Inflammatory macrophage treated with lipopolysaccharide for 4 hours (primary cell): ENCODE measurements around the gene FBN2.

Source experiments
- DNase-seq: peaks from one replicate; pipeline ENCODE4 v3.0.0-alpha.2; 2020

FBN2 gene

GRCh38 chr5:128237546-128237945, 300.5 kb downstream of the FBN2 start:
- DNase-seq = no peak

- no peak for DNase-seq
Measured at GRCh38 chr5:128237000-128237399, 301.0 kb downstream of the FBN2 start.

- no peak for DNase-seq
Measured at GRCh38 chr5:128236334-128236733, 301.7 kb downstream of the FBN2 start.

GRCh38 chr5:128234928-128235641, 303.0 kb downstream of the FBN2 start:
- no peak for DNase-seq

- DNase-seq = no peak
Measured at GRCh38 chr5:128228521-128228920, 309.5 kb downstream of the FBN2 start.

- DNase-seq = no peak
Measured at GRCh38 chr5:128228008-128228407, 310.0 kb downstream of the FBN2 start.

- DNase-seq = no peak
Measured at GRCh38 chr5:128225245-128226030, 312.6 kb downstream of the FBN2 start.

GRCh38 chr5:128224336-128224735, 313.7 kb downstream of the FBN2 start:
- no peak for DNase-seq

- no peak for DNase-seq
Measured at GRCh38 chr5:128220841-128221240, 317.2 kb downstream of the FBN2 start.

GRCh38 chr5:128216860-128217531, 321.0 kb downstream of the FBN2 start:
- no peak for DNase-seq

- DNase-seq = no peak
Measured at GRCh38 chr5:128216285-128216684, 321.8 kb downstream of the FBN2 start.

GRCh38 chr5:128213833-128214232, 324.2 kb downstream of the FBN2 start:
- no peak for DNase-seq

- peak; percentile 47 for DNase-seq
Measured at GRCh38 chr5:128213340-128213739, 324.7 kb downstream of the FBN2 start.

GRCh38 chr5:128212191-128212806, 325.7 kb downstream of the FBN2 start:
- no peak for DNase-seq

GRCh38 chr5:128208436-128208835, 329.6 kb downstream of the FBN2 start:
- no peak for DNase-seq
